ENCODE data around the gene LRMDA. TPM values are rescaled to one million over a fixed set of nuclear protein-coding genes. Genes with fewer than 3 reads are reported as not detected.

Gene LRMDA
- total RNA-seq, 1 donor from 2014 or later: 18.7 TPM

- Histone ChIP-seq H3K4me3 (ENCODE audit: low read depth, low read length) (no peak overlapping the region), H3K27me3 (ENCODE audit: control insufficient read depth, insufficient read depth, low read length) (no peaks in the 10 kb centered on the region), H3K36me3 (ENCODE audit: control insufficient read depth, insufficient read depth, low read length) (no peaks in the 10 kb centered on the region)
- no peak for DNase-seq (ENCODE audit: low read depth)
- TF ChIP-seq CTCF (IDR thresholded peaks at IDR 0.05; ENCODE audit: insufficient read depth, low read length, poor library complexity, severe bottlenecking): no peak
Measured at GRCh38 chr10:75889051-75889450, 457.6 kb downstream of the LRMDA start.

GRCh38 chr10:75894761-75895160 is 463.3 kb downstream of the LRMDA start:
- H3K4me3 ChIP-seq (ENCODE audit: low read depth, low read length): no peak overlapping the region
- no peak for TF ChIP-seq CTCF (IDR thresholded peaks at IDR 0.05; ENCODE audit: insufficient read depth, low read length, poor library complexity, severe bottlenecking)
- no peak for DNase-seq (ENCODE audit: low read depth)
- H3K27me3 ChIP-seq (ENCODE audit: control insufficient read depth, insufficient read depth, low read length): no peaks in the 10 kb centered on the region
- H3K36me3 ChIP-seq (ENCODE audit: control insufficient read depth, insufficient read depth, low read length): no peaks in the 10 kb centered on the region

GRCh38 chr10:75895259-75895658 is 463.8 kb downstream of the LRMDA start:
- DNase-seq (ENCODE audit: low read depth): no peak
- TF ChIP-seq CTCF (IDR thresholded peaks at IDR 0.05; ENCODE audit: insufficient read depth, low read length, poor library complexity, severe bottlenecking): no peak
- Histone ChIP-seq H3K4me3 (ENCODE audit: low read depth, low read length) (no peak overlapping the region), H3K27me3 (ENCODE audit: control insufficient read depth, insufficient read depth, low read length) (no peaks in the 10 kb centered on the region), H3K36me3 (ENCODE audit: control insufficient read depth, insufficient read depth, low read length) (no peaks in the 10 kb centered on the region)

- DNase-seq (ENCODE audit: low read depth): no peak
- no peaks in the 10 kb centered on the region for H3K27me3 ChIP-seq (ENCODE audit: control insufficient read depth, insufficient read depth, low read length)
- no peak overlapping the region for H3K4me3 ChIP-seq (ENCODE audit: low read depth, low read length)
- no peak for TF ChIP-seq CTCF (IDR thresholded peaks at IDR 0.05; ENCODE audit: insufficient read depth, low read length, poor library complexity, severe bottlenecking)
- no peaks in the 10 kb centered on the region for H3K36me3 ChIP-seq (ENCODE audit: control insufficient read depth, insufficient read depth, low read length)
Measured at GRCh38 chr10:75899816-75900390, 468.5 kb downstream of the LRMDA start.

GRCh38 chr10:75902816-75903215 is 471.4 kb downstream of the LRMDA start:
- H3K27me3 ChIP-seq (ENCODE audit: control insufficient read depth, insufficient read depth, low read length): no peaks in the 10 kb centered on the region
- H3K36me3 ChIP-seq (ENCODE audit: control insufficient read depth, insufficient read depth, low read length): no peaks in the 10 kb centered on the region
- DNase-seq (ENCODE audit: low read depth): no peak
- H3K4me3 ChIP-seq (ENCODE audit: low read depth, low read length): no peak overlapping the region
- no peak for TF ChIP-seq CTCF (IDR thresholded peaks at IDR 0.05; ENCODE audit: insufficient read depth, low read length, poor library complexity, severe bottlenecking)
